Measurements from ENCODE around the gene TUBB4A. TPM values are rescaled to one million over a fixed set of nuclear protein-coding genes. Genes with fewer than 3 reads are reported as not detected.

TUBB4A gene
- total RNA-seq, 4 donors from 2014 or later, result 1.7 to 2.5 (median 2.0) TPM

DNA sequence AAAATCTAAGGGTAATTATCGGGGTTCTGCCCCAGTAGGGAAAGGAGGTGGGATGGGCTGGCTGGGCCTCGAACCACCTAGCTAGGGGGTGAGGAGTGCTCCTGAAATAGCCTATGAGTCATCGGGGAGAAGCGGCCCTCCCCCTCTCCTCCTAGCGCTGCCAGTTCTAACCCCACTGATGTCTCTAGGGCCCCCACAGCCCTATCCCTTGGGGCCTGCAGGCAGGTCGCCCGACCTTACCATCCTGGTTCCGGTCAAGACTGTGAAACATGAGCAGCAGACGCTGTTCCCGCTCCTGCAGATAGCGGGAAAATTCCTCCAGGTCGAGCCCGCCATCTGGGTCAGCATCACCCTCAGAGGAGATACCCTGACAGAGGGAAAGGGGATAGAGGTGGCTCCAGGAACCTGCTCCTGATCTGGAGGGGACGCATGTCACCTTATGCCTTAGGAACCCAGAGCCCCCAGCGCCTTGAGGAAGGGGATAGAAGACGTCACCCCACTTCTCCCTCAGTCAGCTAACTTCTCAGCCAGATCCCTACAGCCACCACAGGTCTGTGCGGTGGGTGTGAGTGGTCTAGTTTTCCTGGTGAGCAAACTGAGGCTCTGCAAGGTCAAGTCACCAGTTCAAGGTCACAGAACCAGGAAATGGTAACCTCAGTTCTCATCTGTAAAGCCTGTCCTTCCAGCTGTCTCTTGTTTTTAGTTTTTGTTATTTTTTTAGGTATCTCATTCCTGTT is 44.0 kb downstream of the TUBB4A start:
- Histone ChIP-seq H3K4me1 (peaks cover 5 to 14% of the 10 kb centered on the region in 2 donors), H3K4me3 (peak overlapping the region in 2 of 4 donors; percentile 64 to 66), H3K27ac (peak overlapping the region in 3 of 4 donors; percentile 23 to 80 (median 78)), H3K36me3 (peaks cover 5 to 32% of the 10 kb centered on the region in 2 donors), H3K9me3 (no peaks in the 10 kb centered on the region), H3K27me3 (peaks cover 0 to 2% (median under 1%) of the 10 kb centered on the region in 3 donors)
- in situ Hi-C loops (cut with MboI; ENCODE audit: low sequenced_read_pairs in 4 of 4), result no loop called here
- TF ChIP-seq POLR2A (IDR thresholded peaks at IDR 0.05), result no peak
- TF ChIP-seq, protein P1, sequence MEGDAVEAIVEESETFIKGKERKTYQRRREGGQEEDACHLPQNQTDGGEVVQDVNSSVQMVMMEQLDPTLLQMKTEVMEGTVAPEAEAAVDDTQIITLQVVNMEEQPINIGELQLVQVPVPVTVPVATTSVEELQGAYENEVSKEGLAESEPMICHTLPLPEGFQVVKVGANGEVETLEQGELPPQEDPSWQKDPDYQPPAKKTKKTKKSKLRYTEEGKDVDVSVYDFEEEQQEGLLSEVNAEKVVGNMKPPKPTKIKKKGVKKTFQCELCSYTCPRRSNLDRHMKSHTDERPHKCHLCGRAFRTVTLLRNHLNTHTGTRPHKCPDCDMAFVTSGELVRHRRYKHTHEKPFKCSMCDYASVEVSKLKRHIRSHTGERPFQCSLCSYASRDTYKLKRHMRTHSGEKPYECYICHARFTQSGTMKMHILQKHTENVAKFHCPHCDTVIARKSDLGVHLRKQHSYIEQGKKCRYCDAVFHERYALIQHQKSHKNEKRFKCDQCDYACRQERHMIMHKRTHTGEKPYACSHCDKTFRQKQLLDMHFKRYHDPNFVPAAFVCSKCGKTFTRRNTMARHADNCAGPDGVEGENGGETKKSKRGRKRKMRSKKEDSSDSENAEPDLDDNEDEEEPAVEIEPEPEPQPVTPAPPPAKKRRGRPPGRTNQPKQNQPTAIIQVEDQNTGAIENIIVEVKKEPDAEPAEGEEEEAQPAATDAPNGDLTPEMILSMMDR (IDR thresholded peaks at IDR 0.05 in 4 of 5, conservative IDR thresholded peaks at IDR 0.05 in 1 of 5), result no peak
- intact Hi-C loops (cut with DNase I; ENCODE audit: low total_unique reads), result loop anchor here (5.0 to 10.0 kb wide), 2 partner anchors 74 to 277 kb away; partner anchors contain the start of genes GPR108, TNFSF9 and TRIP10
- DNase-seq (no peak), ATAC-seq (no peak)

GRCh38 chr19:6455924-6456323 is 46.2 kb downstream of the TUBB4A start:
- intact Hi-C loops (cut with DNase I; ENCODE audit: low total_unique reads) (loop anchor here (5.0 to 10.0 kb wide), 2 partner anchors 76 to 279 kb away; partner anchors contain the start of genes GPR108, TNFSF9 and TRIP10), in situ Hi-C loops (cut with MboI; ENCODE audit: low sequenced_read_pairs in 4 of 4) (no loop called here)
- H3K27me3 ChIP-seq, result no peaks in the 10 kb centered on the region
- TF ChIP-seq POLR2A (IDR thresholded peaks at IDR 0.05), result no peak
- TF ChIP-seq, protein P1 (IDR thresholded peaks at IDR 0.05 in 4 of 5, conservative IDR thresholded peaks at IDR 0.05 in 1 of 5), result no peak
- no peak for DNase-seq
- no peak overlapping the region for H3K4me3 ChIP-seq
- H3K27ac ChIP-seq, result no peak overlapping the region
- no peaks in the 10 kb centered on the region for H3K9me3 ChIP-seq
- peaks cover 5 to 48% of the 10 kb centered on the region in 2 donors for H3K36me3 ChIP-seq
- no peak for ATAC-seq
- H3K4me1 ChIP-seq, result peaks cover 5 to 13% of the 10 kb centered on the region in 2 donors

GRCh38 chr19:6453951-6454565 is 48.1 kb downstream of the TUBB4A start:
- no peaks in the 10 kb centered on the region for H3K27me3 ChIP-seq
- no peak overlapping the region for H3K4me3 ChIP-seq
- TF ChIP-seq POLR2A (IDR thresholded peaks at IDR 0.05), result no peak
- TF ChIP-seq, protein P1 (IDR thresholded peaks at IDR 0.05 in 4 of 5, conservative IDR thresholded peaks at IDR 0.05 in 1 of 5), result no peak
- H3K4me1 ChIP-seq, result peaks cover 5 to 9% of the 10 kb centered on the region in 2 donors
- no peak for ATAC-seq
- H3K27ac ChIP-seq, result no peak overlapping the region
- no peak for DNase-seq
- in situ Hi-C loops (cut with MboI; ENCODE audit: low sequenced_read_pairs in 4 of 4), result no loop called here
- H3K36me3 ChIP-seq, result peaks cover 5 to 48% of the 10 kb centered on the region in 2 donors
- intact Hi-C loops (cut with DNase I; ENCODE audit: low total_unique reads), result loop anchor here (10.0 kb wide), 1 partner anchor 281 kb away; the partner anchor contains the start of genes GPR108 and TRIP10
- H3K9me3 ChIP-seq, result no peaks in the 10 kb centered on the region

DNA sequence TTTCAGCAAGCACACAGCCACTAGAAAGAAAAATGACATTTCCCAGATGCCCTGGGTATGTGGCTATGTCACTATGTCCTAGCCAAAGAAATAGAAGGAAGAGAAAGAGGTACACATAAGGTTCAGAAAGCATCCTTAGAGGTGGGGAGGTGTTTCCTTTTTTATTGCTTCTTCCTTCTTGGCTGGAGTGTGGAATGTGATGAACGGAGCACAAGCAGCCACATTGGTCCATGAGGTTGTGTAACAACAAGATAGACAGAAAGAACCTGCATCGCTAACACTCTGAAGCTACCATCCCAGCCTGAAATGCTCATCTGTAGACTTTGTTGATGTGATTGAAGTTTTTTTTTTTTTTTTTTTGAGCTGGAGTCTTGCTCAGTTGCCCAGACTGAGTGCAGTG is 49.2 kb downstream of the TUBB4A start:
- Histone ChIP-seq H3K36me3 (peaks cover 5 to 48% of the 10 kb centered on the region in 2 donors), H3K4me1 (no peaks in the 10 kb centered on the region), H3K9me3 (no peaks in the 10 kb centered on the region), H3K27me3 (no peaks in the 10 kb centered on the region), H3K4me3 (no peak overlapping the region), H3K27ac (no peak overlapping the region)
- intact Hi-C loops (cut with DNase I; ENCODE audit: low total_unique reads), result loop anchor here (10.0 kb wide), 1 partner anchor 282 kb away; the partner anchor contains the start of genes GPR108 and TRIP10
- no peak for DNase-seq
- no peak for ATAC-seq
- no peak for TF ChIP-seq POLR2A (IDR thresholded peaks at IDR 0.05)
- TF ChIP-seq, protein P1 (IDR thresholded peaks at IDR 0.05 in 4 of 5, conservative IDR thresholded peaks at IDR 0.05 in 1 of 5), result no peak
- in situ Hi-C loops (cut with MboI; ENCODE audit: low sequenced_read_pairs in 4 of 4), result no loop called here

Measured in gastrocnemius medialis (tissue), 4 donors.